Activated T-cell treated with anti-CD3 and anti-CD28 coated beads, Interleukin-2, amount 50 U/mL, for 72 hours (primary cell): ENCODE results near the gene DOK6. TPM values are rescaled to one million over a fixed set of nuclear protein-coding genes. Genes with fewer than 3 reads are reported as not detected.
"Not testable (repeated sequence)": the region's sequence is repeated elsewhere in the genome, so short reads cannot be mapped to it uniquely, and the experiment has no call there.

ENCODE experiments used
- ATAC-seq, 2 donors: fragments of 150-1000 bp; cut with Tn5 transposase; replicated peaks in 1 of 2; 2 replicates each; pipeline ENCODE4 v1.10.0; 2021; ENCODE audit warnings: moderate library complexity in 2 of 2, mild to moderate bottlenecking in 1 of 2
- DNase-seq, 2 donors: peaks; one replicate each; pipeline ENCODE4 v3.0.0; 2021 to 2022; ENCODE audit warnings: mixed read lengths in 1 of 2
- H3K27ac Mint-ChIP-seq: one replicate; pipeline ENCODE4 v1.8.0; 2022; ENCODE audit warnings: mild to moderate bottlenecking, moderate library complexity, mixed read lengths
- H3K27me3 Mint-ChIP-seq: one replicate; pipeline ENCODE4 v1.8.0; 2022; ENCODE audit warnings: low read depth, mixed read lengths
- H3K36me3 Mint-ChIP-seq, 2 donors: one replicate each; pipeline ENCODE4 v1.8.0; 2022; ENCODE audit warnings: mixed read lengths in 2 of 2, mild to moderate bottlenecking in 1 of 2; ENCODE audit not compliant: insufficient read depth in 2 of 2
- H3K4me1 Mint-ChIP-seq: one replicate; pipeline ENCODE4 v1.8.0; 2022; ENCODE audit warnings: low read depth, mixed read lengths
- H3K4me3 Mint-ChIP-seq, 2 donors: one replicate each; pipeline ENCODE4 v1.8.0; 2022; ENCODE audit warnings: mild to moderate bottlenecking in 2 of 2, mixed read lengths in 2 of 2, moderate library complexity in 2 of 2
- H3K9me3 Mint-ChIP-seq, 2 donors: one replicate each; pipeline ENCODE4 v1.8.0; 2022; ENCODE audit warnings: mixed read lengths in 2 of 2
- total RNA-seq, 2 donors: library from RNA; stranded (reverse); gene quantifications; one replicate each; pipeline ENCODE4 v1.2.3, GENCODE V29; 2022

Gene DOK6
- total RNA-seq, 2 donors from 2014 or later = not detected

DNA sequence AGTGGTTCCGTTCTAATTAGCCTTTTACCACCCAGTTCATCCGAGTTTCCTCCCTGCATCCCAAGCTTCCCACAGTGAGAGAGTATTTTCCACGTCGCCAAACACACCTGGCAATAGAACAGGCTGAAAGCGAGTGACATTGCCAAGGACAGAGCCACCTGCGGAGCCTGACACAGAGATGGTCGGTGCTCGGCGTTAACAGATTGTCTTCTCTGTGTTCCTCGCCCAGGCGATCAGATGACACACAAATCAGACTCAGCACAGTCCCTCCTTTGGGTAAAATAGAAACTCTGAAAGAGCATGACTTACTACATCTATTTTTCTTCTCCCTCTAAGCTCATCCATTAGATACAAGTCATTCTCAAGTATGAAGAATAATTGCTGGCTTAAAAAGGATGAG, 439.3 kb downstream of the DOK6 start:
- Mint-ChIP-seq H3K27me3 (no peaks in the 10 kb centered on the region), H3K9me3 (no peaks in the 10 kb centered on the region), H3K4me3 (no peak overlapping the region), H3K4me1 (no peaks in the 10 kb centered on the region), H3K36me3 (no peaks in the 10 kb centered on the region), H3K27ac (no peak overlapping the region)
- ATAC-seq = no peak
- no peak for DNase-seq

- Mint-ChIP-seq H3K36me3 (no peaks in the 10 kb centered on the region), H3K4me1 (no peaks in the 10 kb centered on the region), H3K4me3 (no peak overlapping the region)
These were observed 439.8 kb downstream of the DOK6 start for GRCh38 chr18:69840445-69840844.

DNA sequence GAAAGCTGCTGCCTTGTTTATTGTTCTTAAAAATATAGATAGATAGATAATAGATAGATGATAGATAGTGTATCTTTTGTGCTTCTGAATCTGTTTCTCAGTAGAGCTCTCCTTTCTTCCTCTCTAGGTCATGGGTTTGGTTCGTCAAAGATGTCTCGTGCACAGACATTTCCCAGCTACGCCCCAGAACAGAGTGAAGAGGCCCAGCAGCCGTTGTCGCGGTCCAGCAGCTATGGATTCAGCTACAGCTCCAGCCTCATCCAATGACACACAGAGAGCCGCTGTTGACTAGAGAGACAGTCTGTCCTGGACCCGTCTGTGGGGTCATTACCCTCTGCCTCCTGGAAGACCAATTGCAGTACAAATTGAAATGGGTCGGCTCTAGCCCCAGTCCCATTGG, 440.4 kb downstream of the DOK6 start:
- no peak for DNase-seq
- Mint-ChIP-seq H3K36me3 (no peaks in the 10 kb centered on the region), H3K4me3 (no peak overlapping the region), H3K27ac (no peak overlapping the region), H3K9me3 (no peaks in the 10 kb centered on the region), H3K4me1 (no peaks in the 10 kb centered on the region), H3K27me3 (no peaks in the 10 kb centered on the region)
- ATAC-seq = no peak

More at GRCh38 chr18:69840445-69840844, 439.8 kb downstream of the DOK6 start:
- Mint-ChIP-seq H3K27me3 (no peaks in the 10 kb centered on the region), H3K9me3 (no peaks in the 10 kb centered on the region), H3K27ac (no peak overlapping the region)
- DNase-seq (no peak), ATAC-seq (no peak)

- H3K36me3 Mint-ChIP-seq = no peaks in the 10 kb centered on the region
- no peak overlapping the region for H3K27ac Mint-ChIP-seq
- ATAC-seq (no peak), DNase-seq (no peak)
- no peak overlapping the region for H3K4me3 Mint-ChIP-seq
- H3K4me1 Mint-ChIP-seq = no peaks in the 10 kb centered on the region
- H3K9me3 Mint-ChIP-seq = no peaks in the 10 kb centered on the region
- H3K27me3 Mint-ChIP-seq = no peaks in the 10 kb centered on the region
These were observed 442.3 kb downstream of the DOK6 start for GRCh38 chr18:69843015-69843414.

DNA sequence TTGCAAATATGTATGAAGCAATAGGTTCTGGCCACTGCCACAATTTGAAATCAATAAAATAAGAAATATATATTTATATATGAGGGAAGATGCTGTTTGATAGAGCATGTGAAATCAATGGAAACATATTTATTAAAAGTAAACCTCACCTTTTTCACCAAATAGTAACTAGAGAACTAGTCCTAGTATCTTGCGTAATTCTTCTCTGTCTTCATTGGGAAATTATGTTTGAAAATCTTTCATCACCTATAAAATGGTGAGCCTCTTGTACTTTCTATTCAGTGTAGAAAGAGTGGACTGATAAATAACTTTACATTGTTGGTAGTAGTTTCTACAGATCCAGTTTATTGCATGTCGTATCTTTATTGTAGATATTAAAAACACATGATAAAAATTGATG, 444.0 kb downstream of the DOK6 start:
- Mint-ChIP-seq H3K36me3 (no peaks in the 10 kb centered on the region), H3K4me1 (no peaks in the 10 kb centered on the region), H3K4me3 (no peak overlapping the region), H3K27ac (no peak overlapping the region), H3K9me3 (no peaks in the 10 kb centered on the region), H3K27me3 (no peaks in the 10 kb centered on the region)
- DNase-seq (no peak), ATAC-seq (no peak)

DNA sequence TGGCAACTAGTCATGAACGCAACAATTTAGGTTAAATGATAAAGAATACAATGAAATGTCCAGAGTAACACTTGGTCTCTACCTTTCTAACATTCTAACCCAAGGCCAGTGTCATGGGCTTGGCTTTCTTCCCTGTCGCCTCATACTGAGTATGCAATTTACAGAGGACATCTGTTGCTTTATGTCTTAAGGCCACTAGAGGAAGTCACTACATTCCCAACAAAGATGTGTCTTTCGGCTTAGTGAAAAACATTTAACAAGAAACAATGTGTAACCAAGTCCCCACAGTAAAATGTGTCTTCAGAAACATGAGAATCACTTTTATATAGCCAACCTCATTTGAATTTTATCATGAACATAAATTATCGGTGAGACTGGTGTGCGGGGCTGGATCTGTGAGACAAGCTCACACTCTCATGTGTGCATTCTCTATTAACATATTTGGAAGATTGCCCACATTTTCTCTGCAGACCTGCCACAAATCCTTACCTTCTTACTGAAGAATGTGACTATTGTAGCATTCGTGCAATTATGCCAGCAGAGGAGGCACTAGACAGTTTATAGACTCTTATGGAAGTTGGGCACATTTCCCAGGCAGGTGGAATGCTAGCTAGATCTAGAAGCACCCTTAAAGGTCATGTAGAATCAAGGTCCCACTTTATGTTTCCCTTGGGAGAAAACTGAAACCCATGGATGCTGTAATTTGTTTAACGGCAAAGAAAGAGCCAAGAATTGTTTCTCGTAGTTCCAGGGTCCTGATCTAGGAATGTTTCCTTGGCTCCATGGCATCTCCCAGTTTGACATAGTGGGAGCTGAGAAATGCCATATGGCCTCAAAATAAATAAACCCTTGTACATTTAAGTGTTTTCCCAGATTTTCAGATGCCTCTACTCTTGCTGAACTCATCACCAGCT, 445.2 kb downstream of the DOK6 start:
- DNase-seq = no peak
- Mint-ChIP-seq H3K27ac (no peak overlapping the region), H3K4me3 (no peak overlapping the region), H3K4me1 (no peaks in the 10 kb centered on the region), H3K9me3 (no peaks in the 10 kb centered on the region), H3K27me3 (no peaks in the 10 kb centered on the region), H3K36me3 (no peaks in the 10 kb centered on the region)
- no peak for ATAC-seq

GRCh38 chr18:69853051-69853450, 452.4 kb downstream of the DOK6 start:
- Mint-ChIP-seq H3K9me3 (peaks cover 0 to 1% of the 10 kb centered on the region in 2 donors), H3K27me3 (no peaks in the 10 kb centered on the region), H3K36me3 (peaks cover 5 to 16% of the 10 kb centered on the region in 2 donors), H3K27ac (no peak overlapping the region), H3K4me1 (no peaks in the 10 kb centered on the region), H3K4me3 (no peak overlapping the region)
- ATAC-seq (no peak), DNase-seq (no peak)

DNA sequence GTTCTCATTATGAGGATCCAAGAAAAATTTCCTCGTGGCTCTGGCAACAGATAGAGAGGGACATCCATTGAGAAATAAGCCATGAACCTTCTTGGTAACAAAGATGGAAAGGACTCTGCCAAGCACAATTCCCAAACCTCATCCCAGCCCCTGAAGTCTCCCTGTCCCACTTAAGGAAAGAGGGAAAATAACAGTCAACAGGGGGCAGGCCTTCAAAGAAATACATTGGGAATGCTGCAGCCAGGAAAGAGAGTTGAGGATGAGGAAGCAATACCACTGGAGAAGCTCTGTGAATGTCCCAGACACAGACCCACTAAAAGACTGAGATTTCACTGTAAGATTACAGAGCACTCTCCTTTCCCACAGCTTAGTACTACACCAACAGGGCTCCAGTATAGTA, 453.8 kb downstream of the DOK6 start:
- Mint-ChIP-seq H3K9me3 (peaks cover 0 to 1% of the 10 kb centered on the region in 2 donors), H3K4me1 (no peaks in the 10 kb centered on the region), H3K27me3 (no peaks in the 10 kb centered on the region), H3K36me3 (peaks cover 5 to 19% of the 10 kb centered on the region in 2 donors), H3K27ac (peak overlapping the region; percentile 68), H3K4me3 (no peak overlapping the region)
- ATAC-seq (no peak), DNase-seq (no peak)

GRCh38 chr18:69858897-69859296, 458.2 kb downstream of the DOK6 start:
- Mint-ChIP-seq H3K27ac (no peak overlapping the region), H3K4me3 (no peak overlapping the region), H3K36me3 (peaks cover 7 to 24% of the 10 kb centered on the region in 2 donors), H3K9me3 (peaks cover 0 to 1% of the 10 kb centered on the region in 2 donors), H3K4me1 (peaks cover 4% of the 10 kb centered on the region), H3K27me3 (no peaks in the 10 kb centered on the region)
- DNase-seq = no peak
- no peak for ATAC-seq

DNA sequence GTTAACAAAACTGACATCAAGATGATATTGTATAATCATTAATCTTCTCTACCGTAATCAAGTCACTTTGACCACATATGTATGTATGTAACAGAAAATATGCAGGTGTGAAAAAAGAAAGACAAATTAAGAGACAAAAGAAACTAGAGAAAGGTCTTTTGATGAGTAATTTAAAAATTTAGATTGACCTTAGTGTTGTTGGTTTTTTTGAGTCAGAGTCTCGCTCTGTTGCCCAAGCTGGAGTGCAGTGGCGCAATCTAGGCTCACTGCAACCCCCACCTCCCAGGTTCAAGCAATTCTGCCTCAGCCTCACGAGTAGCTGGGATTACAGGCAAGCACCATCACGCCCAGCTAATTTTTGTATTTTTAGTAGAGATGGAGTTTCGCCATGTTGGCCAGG, 464.1 kb downstream of the DOK6 start:
- Mint-ChIP-seq H3K36me3 (peaks cover 6 to 37% of the 10 kb centered on the region in 2 donors), H3K4me1 (peaks cover 20% of the 10 kb centered on the region), H3K27ac (peak overlapping the region; percentile 38)
- ATAC-seq = peak in 1 of 2 donors; percentile 53
- not testable (repeated sequence) for H3K9me3 Mint-ChIP-seq, H3K4me3 Mint-ChIP-seq, H3K27me3 Mint-ChIP-seq, DNase-seq

- ATAC-seq (no peak), DNase-seq (no peak)
- Mint-ChIP-seq H3K4me1 (peaks cover 20% of the 10 kb centered on the region), H3K4me3 (no peak overlapping the region), H3K27ac (no peak overlapping the region), H3K27me3 (no peaks in the 10 kb centered on the region), H3K9me3 (peaks cover 2% of the 10 kb centered on the region in 2 donors), H3K36me3 (peaks cover 6 to 37% of the 10 kb centered on the region in 2 donors)
These were observed 465.1 kb downstream of the DOK6 start for GRCh38 chr18:69865776-69866175.

DNA sequence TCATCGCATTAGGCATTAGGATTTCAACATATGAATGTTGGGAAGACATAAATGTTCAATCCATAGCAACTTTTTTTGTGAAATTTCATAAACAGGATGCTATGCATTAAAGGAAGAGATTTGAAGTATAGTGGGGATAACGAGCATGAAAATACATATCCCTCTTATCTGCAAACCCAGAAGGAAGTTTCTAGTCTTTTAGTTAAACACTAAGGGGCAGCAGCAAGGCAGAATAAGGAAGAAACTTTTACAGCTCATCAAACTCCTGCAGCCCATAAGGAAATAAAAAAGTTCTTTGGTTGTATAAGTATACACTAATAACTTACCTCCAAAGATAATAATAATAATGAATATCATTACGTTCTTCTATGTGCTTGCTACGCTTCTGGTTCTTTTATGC, 465.5 kb downstream of the DOK6 start:
- DNase-seq (no peak), ATAC-seq (no peak)
- no peak overlapping the region for H3K4me3 Mint-ChIP-seq
- no peak overlapping the region for H3K27ac Mint-ChIP-seq
- H3K4me1 Mint-ChIP-seq = peaks cover 20% of the 10 kb centered on the region
- H3K36me3 Mint-ChIP-seq = peaks cover 6 to 39% of the 10 kb centered on the region in 2 donors
- peaks cover 2% of the 10 kb centered on the region in 2 donors for H3K9me3 Mint-ChIP-seq
- no peaks in the 10 kb centered on the region for H3K27me3 Mint-ChIP-seq

- ATAC-seq (no peak), DNase-seq (no peak)
- Mint-ChIP-seq H3K4me3 (no peak overlapping the region), H3K9me3 (no peaks in the 10 kb centered on the region), H3K4me1 (peaks cover 14% of the 10 kb centered on the region), H3K36me3 (peaks cover 10 to 24% of the 10 kb centered on the region in 2 donors), H3K27me3 (no peaks in the 10 kb centered on the region), H3K27ac (no peak overlapping the region)
These were observed 470.0 kb downstream of the DOK6 start for GRCh38 chr18:69870736-69871135.

DNA sequence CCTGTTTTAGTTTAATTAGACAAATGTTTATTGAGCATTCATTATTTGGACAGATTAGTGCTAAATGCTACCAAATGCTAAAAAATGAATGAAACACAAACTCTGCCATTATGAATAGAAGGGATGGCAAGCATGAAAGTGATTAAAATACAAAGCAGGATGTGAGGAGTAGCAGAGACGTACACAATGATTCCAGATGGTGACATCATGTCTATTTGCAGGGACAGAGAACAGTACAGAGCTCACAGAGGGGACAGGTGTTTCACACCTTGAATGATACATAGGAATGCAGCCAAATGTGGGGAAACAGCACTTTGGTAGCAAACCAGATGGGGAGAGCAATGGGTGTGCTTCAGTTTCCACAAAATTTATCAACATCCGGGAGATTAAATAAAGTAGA, 470.7 kb downstream of the DOK6 start:
- H3K4me1 Mint-ChIP-seq = peaks cover 15% of the 10 kb centered on the region
- DNase-seq = no peak
- H3K9me3 Mint-ChIP-seq = no peaks in the 10 kb centered on the region
- no peak for ATAC-seq
- peaks cover 10 to 22% of the 10 kb centered on the region in 2 donors for H3K36me3 Mint-ChIP-seq
- peak overlapping the region; percentile 31 for H3K27ac Mint-ChIP-seq
- H3K27me3 Mint-ChIP-seq = no peaks in the 10 kb centered on the region
- no peak overlapping the region for H3K4me3 Mint-ChIP-seq
